ENCODE measurements around the gene PFKFB3. TPM values are rescaled to one million over a fixed set of nuclear protein-coding genes. Genes with fewer than 3 reads are reported as not detected.

PFKFB3 gene
- total RNA-seq, 1 donor from 2014 or later: 28.4 TPM

GRCh38 chr10:6300106-6300783 lies 97.5 kb downstream of the PFKFB3 start:
- no peak for DNase-seq (ENCODE audit: low read depth, low spot score)

GRCh38 chr10:6300784-6301460 lies 98.2 kb downstream of the PFKFB3 start:
- no peak for DNase-seq (ENCODE audit: low read depth, low spot score)

- no peak for DNase-seq (ENCODE audit: low read depth, low spot score)
Measured at GRCh38 chr10:6301488-6302075, 98.8 kb downstream of the PFKFB3 start.

Other genes with a start within 250 kb of the PFKFB3 start
- 14.5 and 16.7 TPM in 2 replicates for gene IL15RA, start 225.4 kb upstream of the PFKFB3 start, total RNA-seq
- gene IL2RA, start 140.6 kb upstream of the PFKFB3 start, total RNA-seq: not detected in 2 replicates
- gene RBM17, start 113.9 kb upstream of the PFKFB3 start, total RNA-seq: 69.5 and 94.6 TPM in 2 replicates